ENCODE results near the gene C2CD2. TPM values are rescaled to one million over a fixed set of nuclear protein-coding genes. Genes with fewer than 3 reads are reported as not detected.

C2CD2 gene
- total RNA-seq, 1 experiment from 2014 or later: 9.8 TPM

GRCh38 chr21:41941941-41942340 lies 11.9 kb downstream of the C2CD2 start:
- H3K27me3 ChIP-seq (ENCODE audit: control insufficient read depth, insufficient read depth, low read length): no peaks in the 10 kb centered on the region
- no peak overlapping the region for H3K4me3 ChIP-seq (ENCODE audit: insufficient read depth, low read depth, low read length)
- H3K36me3 ChIP-seq (replicated peaks; ENCODE audit: control insufficient read depth, insufficient read depth, low read length): no peaks in the 10 kb centered on the region; the same call in 1 of the 2 replicates
- no peak for DNase-seq

DNA sequence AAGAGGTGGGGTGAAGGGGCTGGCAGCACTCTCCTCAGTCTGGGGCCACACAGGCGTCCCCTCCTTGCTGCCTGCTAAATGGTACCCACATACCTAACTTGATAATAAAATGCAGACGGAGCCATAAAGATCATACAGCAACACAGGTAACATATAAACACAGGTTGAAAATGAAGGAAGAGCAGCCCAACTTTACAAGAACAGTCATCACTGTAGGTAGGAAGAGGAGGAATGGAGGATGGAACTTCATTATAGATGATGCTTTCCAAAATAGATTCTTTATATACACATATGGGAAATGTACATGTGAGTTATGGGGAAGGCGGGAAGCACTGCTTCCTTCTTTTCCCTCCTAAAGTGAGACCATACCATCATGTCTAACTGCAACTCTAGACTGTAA lies 13.4 kb downstream of the C2CD2 start:
- H3K4me3 ChIP-seq (ENCODE audit: insufficient read depth, low read depth, low read length): no peak overlapping the region
- no peak for DNase-seq
- no peaks in the 10 kb centered on the region; the same call in 1 of the 2 replicates for H3K36me3 ChIP-seq (replicated peaks; ENCODE audit: control insufficient read depth, insufficient read depth, low read length)
- no peaks in the 10 kb centered on the region for H3K27me3 ChIP-seq (ENCODE audit: control insufficient read depth, insufficient read depth, low read length)

- Histone ChIP-seq H3K36me3 (replicated peaks; ENCODE audit: control insufficient read depth, insufficient read depth, low read length) (no peaks in the 10 kb centered on the region; the same call in 1 of the 2 replicates), H3K27me3 (ENCODE audit: control insufficient read depth, insufficient read depth, low read length) (no peaks in the 10 kb centered on the region), H3K4me3 (ENCODE audit: insufficient read depth, low read depth, low read length) (no peak overlapping the region)
- DNase-seq: no peak
These were observed 14.4 kb downstream of the C2CD2 start for GRCh38 chr21:41939391-41939790.

- no peaks in the 10 kb centered on the region for H3K36me3 ChIP-seq (replicated peaks; ENCODE audit: control insufficient read depth, insufficient read depth, low read length)
- H3K27me3 ChIP-seq (ENCODE audit: control insufficient read depth, insufficient read depth, low read length): no peaks in the 10 kb centered on the region
- H3K4me3 ChIP-seq (ENCODE audit: insufficient read depth, low read depth, low read length): no peak overlapping the region
- no peak for DNase-seq
These were observed 20.3 kb downstream of the C2CD2 start for GRCh38 chr21:41933313-41934079.

DNA sequence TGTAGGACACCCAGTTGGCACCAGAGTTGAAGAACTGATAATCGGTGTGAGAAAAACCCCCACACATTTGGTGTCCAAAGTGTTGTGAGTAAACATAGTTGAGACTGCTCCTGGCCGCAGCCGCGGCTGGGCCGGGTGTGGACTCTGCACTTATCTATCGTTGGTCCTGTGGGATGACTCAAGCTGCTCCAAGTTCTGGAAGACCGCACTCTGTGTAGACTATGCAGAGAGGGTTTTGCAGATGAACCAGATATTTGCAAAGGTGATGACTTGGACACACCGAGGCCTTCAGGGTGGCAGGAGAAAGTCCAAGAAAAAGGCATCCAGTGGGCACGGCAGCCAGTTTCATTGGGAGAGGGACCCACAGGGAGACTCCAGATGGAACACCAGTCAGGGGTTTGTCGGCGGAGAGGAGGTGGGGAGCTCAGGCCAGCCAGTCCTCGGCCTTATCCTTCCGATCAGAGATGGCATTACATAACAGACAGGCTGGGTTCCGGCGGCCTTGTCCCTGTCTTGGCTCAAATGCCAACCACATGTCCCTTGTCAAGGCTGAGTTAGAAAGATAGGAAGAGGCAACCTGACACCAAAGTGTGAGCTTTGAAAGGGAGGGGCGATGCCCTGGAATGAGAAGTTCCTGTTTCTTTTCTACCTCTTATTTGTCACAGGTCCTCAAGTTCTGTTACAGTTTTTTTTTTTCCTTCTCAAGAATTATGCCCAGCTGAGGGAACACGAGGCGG lies 21.1 kb downstream of the C2CD2 start:
- DNase-seq: no peak
- no peak overlapping the region for H3K4me3 ChIP-seq (ENCODE audit: insufficient read depth, low read depth, low read length)
- no peaks in the 10 kb centered on the region for H3K36me3 ChIP-seq (replicated peaks; ENCODE audit: control insufficient read depth, insufficient read depth, low read length)
- H3K27me3 ChIP-seq (ENCODE audit: control insufficient read depth, insufficient read depth, low read length): no peaks in the 10 kb centered on the region

GRCh38 chr21:41932191-41932575 lies 21.6 kb downstream of the C2CD2 start:
- no peaks in the 10 kb centered on the region for H3K36me3 ChIP-seq (replicated peaks; ENCODE audit: control insufficient read depth, insufficient read depth, low read length)
- no peaks in the 10 kb centered on the region for H3K27me3 ChIP-seq (ENCODE audit: control insufficient read depth, insufficient read depth, low read length)
- no peak for DNase-seq
- no peak overlapping the region for H3K4me3 ChIP-seq (ENCODE audit: insufficient read depth, low read depth, low read length)

- H3K27me3 ChIP-seq (ENCODE audit: control insufficient read depth, insufficient read depth, low read length): no peaks in the 10 kb centered on the region
- DNase-seq: peak; percentile 52
- H3K4me3 ChIP-seq (ENCODE audit: insufficient read depth, low read depth, low read length): no peak overlapping the region
- no peaks in the 10 kb centered on the region for H3K36me3 ChIP-seq (replicated peaks; ENCODE audit: control insufficient read depth, insufficient read depth, low read length)
These were observed 22.8 kb downstream of the C2CD2 start for GRCh38 chr21:41931041-41931451.

DNA sequence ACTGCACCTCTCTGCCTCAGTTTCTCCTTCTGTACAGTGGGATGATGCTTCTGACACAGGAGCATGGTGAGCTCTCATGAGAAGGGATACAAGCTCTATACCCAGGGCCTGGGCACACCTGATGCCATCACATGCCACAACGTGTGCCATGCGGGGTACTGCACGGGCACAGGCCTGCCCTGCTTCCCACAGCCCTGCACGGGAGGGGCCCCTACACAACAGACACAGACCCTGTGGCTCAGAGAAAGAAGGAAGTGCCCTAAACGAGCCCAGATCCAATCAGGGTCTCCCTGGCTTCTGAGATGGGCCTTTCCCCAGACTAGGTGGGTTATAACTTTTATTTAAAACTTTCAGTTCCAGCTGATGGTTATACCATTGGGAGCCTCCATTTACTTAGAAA lies 24.6 kb downstream of the C2CD2 start:
- peak; percentile 16 for DNase-seq

GRCh38 chr21:41928621-41929220 lies 25.1 kb downstream of the C2CD2 start:
- no peak overlapping the region for H3K4me3 ChIP-seq (ENCODE audit: insufficient read depth, low read depth, low read length)
- no peaks in the 10 kb centered on the region for H3K36me3 ChIP-seq (replicated peaks; ENCODE audit: control insufficient read depth, insufficient read depth, low read length)
- DNase-seq: peak; percentile 16
- no peaks in the 10 kb centered on the region for H3K27me3 ChIP-seq (ENCODE audit: control insufficient read depth, insufficient read depth, low read length)

More for the DNA sequence above, 24.6 kb downstream of the C2CD2 start:
- H3K36me3 ChIP-seq (replicated peaks; ENCODE audit: control insufficient read depth, insufficient read depth, low read length): no peaks in the 10 kb centered on the region
- no peaks in the 10 kb centered on the region for H3K27me3 ChIP-seq (ENCODE audit: control insufficient read depth, insufficient read depth, low read length)
- no peak overlapping the region for H3K4me3 ChIP-seq (ENCODE audit: insufficient read depth, low read depth, low read length)

GRCh38 chr21:41927727-41928409 lies 25.9 kb downstream of the C2CD2 start:
- DNase-seq: peak; percentile 30
- H3K27me3 ChIP-seq (ENCODE audit: control insufficient read depth, insufficient read depth, low read length): no peaks in the 10 kb centered on the region
- H3K36me3 ChIP-seq (replicated peaks; ENCODE audit: control insufficient read depth, insufficient read depth, low read length): no peaks in the 10 kb centered on the region
- H3K4me3 ChIP-seq (ENCODE audit: insufficient read depth, low read depth, low read length): no peak overlapping the region

- no peak overlapping the region for H3K4me3 ChIP-seq (ENCODE audit: insufficient read depth, low read depth, low read length)
- no peaks in the 10 kb centered on the region for H3K36me3 ChIP-seq (replicated peaks; ENCODE audit: control insufficient read depth, insufficient read depth, low read length)
- no peaks in the 10 kb centered on the region for H3K27me3 ChIP-seq (ENCODE audit: control insufficient read depth, insufficient read depth, low read length)
- no peak for DNase-seq
These were observed 27.0 kb downstream of the C2CD2 start for GRCh38 chr21:41926807-41927171.

- H3K27me3 ChIP-seq (ENCODE audit: control insufficient read depth, insufficient read depth, low read length): no peaks in the 10 kb centered on the region
- H3K4me3 ChIP-seq (ENCODE audit: insufficient read depth, low read depth, low read length): no peak overlapping the region
- peak; percentile 81 for DNase-seq
- no peaks in the 10 kb centered on the region for H3K36me3 ChIP-seq (replicated peaks; ENCODE audit: control insufficient read depth, insufficient read depth, low read length)
These were observed 27.6 kb downstream of the C2CD2 start for GRCh38 chr21:41926117-41926806.

DNA sequence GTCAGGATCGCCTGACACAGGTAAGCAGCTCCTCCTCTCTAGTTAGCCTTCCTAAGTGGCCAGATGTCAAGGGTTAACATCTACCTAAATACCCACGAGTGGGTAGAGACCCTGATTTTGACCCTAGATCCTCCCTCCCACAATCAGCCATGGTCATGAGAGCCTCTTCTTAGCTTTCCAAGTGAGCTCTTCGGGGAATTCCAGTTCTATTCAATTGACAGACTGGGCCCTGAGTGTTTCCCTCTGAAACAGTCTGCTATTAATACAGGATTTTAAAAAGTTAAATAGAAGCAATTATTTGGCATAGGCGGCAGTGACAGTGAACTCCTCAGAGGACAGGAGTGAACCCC lies 28.1 kb downstream of the C2CD2 start:
- Histone ChIP-seq H3K27me3 (ENCODE audit: control insufficient read depth, insufficient read depth, low read length) (no peaks in the 10 kb centered on the region), H3K36me3 (replicated peaks; ENCODE audit: control insufficient read depth, insufficient read depth, low read length) (no peaks in the 10 kb centered on the region), H3K4me3 (ENCODE audit: insufficient read depth, low read depth, low read length) (no peak overlapping the region)
- no peak for DNase-seq

DNA sequence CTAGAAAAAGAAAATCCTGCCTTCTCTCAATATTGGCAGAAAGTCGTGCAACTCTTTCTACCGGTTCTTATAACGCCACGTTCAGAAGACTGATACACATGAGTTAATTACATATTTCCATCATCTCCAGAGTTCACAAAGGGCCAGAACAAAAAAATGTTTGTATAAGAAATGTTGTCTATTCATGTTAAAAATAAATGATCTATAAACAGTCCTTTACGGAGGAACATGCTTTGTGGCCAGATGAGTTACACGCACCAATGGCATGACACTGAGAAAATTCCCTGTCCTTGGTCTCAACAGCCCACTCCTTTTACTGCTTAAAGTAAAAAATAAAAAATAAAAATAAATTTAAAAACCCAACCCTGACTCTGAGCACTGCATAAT lies 29.5 kb downstream of the C2CD2 start:
- Histone ChIP-seq H3K36me3 (replicated peaks; ENCODE audit: control insufficient read depth, insufficient read depth, low read length) (no peaks in the 10 kb centered on the region), H3K27me3 (ENCODE audit: control insufficient read depth, insufficient read depth, low read length) (no peaks in the 10 kb centered on the region), H3K4me3 (ENCODE audit: insufficient read depth, low read depth, low read length) (no peak overlapping the region)
- DNase-seq: no peak
